Measurements from ENCODE around the gene ZFP69. TPM values are rescaled to one million over a fixed set of nuclear protein-coding genes. Genes with fewer than 3 reads are reported as not detected.

ZFP69 gene
- polyA plus RNA-seq, 3 donors, result 2.1 to 3.8 (median 2.5) TPM

DNA sequence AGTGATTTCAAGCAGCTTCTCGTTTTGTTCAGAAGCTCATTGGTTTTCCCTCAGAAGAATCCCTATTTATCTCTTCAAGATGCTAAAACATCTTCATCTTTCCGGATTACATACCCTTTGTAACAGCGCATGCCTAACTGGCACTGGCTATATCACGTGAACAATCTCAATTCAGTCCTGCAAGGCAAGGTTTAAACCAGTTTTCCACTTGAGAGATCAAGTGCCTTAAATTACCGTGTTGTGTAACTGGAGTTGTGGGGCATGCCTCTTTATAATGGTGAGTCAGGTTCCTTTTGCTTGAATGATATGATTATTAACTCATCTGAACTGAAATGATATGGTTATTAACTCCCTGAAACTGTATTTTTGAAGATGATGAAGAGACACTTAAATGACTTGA lies 37.8 kb upstream of the ZFP69 start:
- Mint-ChIP-seq H3K4me1 (peaks cover 3% of the 10 kb centered on the region), H3K36me3 (peaks cover 6 to 15% of the 10 kb centered on the region in 2 donors), H3K27ac (no peak overlapping the region), H3K9me3 (peaks cover 2 to 20% (median 9%) of the 10 kb centered on the region in 7 donors), H3K4me3 (no peak overlapping the region), H3K27me3 (ENCODE audit: low read depth in 3 of 3) (no peaks in the 10 kb centered on the region)
- peaks cover 4 to 7% of the 10 kb centered on the region in 2 donors for H3K9me3 ChIP-seq (replicated peaks in 1 of 2; ENCODE audit: control insufficient read depth in 1 of 2, insufficient read depth in 1 of 2, low read length in 2 of 2)
- H3K4me2 ChIP-seq (replicated peaks; ENCODE audit: extremely low read depth, low read length, poor library complexity, severe bottlenecking), result no peak overlapping the region
- 95% methylated on average over 4 of the region's 5 CpGs for WGBS (ENCODE audit: insufficient coverage)
- H3K79me2 ChIP-seq (ENCODE audit: insufficient read depth, low read length), result no peaks in the 10 kb centered on the region
- H3K4me1 ChIP-seq (ENCODE audit: control insufficient read depth in 1 of 2, insufficient read depth in 2 of 2, low read length in 2 of 2), result peaks cover 0 to 3% of the 10 kb centered on the region in 2 donors
- H3K9ac ChIP-seq (ENCODE audit: insufficient read depth, low read length, poor library complexity, severe bottlenecking), result no peak overlapping the region
- no peaks in the 10 kb centered on the region for H4K20me1 ChIP-seq (ENCODE audit: insufficient read depth, low read length)
- intact Hi-C loops (cut with micrococcal nuclease), result loop anchor here in 1 of 2 donors (10.0 kb wide), 1 partner anchor 294 kb away; no protein-coding TSS in a partner anchor
- TF ChIP-seq, protein P1, sequence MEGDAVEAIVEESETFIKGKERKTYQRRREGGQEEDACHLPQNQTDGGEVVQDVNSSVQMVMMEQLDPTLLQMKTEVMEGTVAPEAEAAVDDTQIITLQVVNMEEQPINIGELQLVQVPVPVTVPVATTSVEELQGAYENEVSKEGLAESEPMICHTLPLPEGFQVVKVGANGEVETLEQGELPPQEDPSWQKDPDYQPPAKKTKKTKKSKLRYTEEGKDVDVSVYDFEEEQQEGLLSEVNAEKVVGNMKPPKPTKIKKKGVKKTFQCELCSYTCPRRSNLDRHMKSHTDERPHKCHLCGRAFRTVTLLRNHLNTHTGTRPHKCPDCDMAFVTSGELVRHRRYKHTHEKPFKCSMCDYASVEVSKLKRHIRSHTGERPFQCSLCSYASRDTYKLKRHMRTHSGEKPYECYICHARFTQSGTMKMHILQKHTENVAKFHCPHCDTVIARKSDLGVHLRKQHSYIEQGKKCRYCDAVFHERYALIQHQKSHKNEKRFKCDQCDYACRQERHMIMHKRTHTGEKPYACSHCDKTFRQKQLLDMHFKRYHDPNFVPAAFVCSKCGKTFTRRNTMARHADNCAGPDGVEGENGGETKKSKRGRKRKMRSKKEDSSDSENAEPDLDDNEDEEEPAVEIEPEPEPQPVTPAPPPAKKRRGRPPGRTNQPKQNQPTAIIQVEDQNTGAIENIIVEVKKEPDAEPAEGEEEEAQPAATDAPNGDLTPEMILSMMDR (IDR thresholded peaks at IDR 0.05), result no peak
- H3K4me3 ChIP-seq (replicated peaks in 1 of 3; ENCODE audit: low read depth in 2 of 3, low read length in 3 of 3), result no peak overlapping the region
- no peak overlapping the region for H2AFZ ChIP-seq (ENCODE audit: insufficient read depth, low read depth, low read length, poor library complexity, severe bottlenecking)
- DNase-seq, result no peak
- no peak overlapping the region for H3K27ac ChIP-seq (ENCODE audit: low read depth in 1 of 2, low read length in 2 of 2)
- H3K27me3 ChIP-seq (ENCODE audit: control insufficient read depth in 2 of 2, insufficient read depth in 2 of 2, low read length in 2 of 2), result no peaks in the 10 kb centered on the region
- no peaks in the 10 kb centered on the region for H3K36me3 ChIP-seq (replicated peaks in 1 of 2; ENCODE audit: control insufficient read depth in 1 of 2, insufficient read depth in 2 of 2, low read length in 2 of 2)

- H3K9me3 Mint-ChIP-seq, result peaks cover 27 to 65% (median 60%) of the 10 kb centered on the region in 7 donors
- intact Hi-C loops (cut with micrococcal nuclease), result loop anchor here in 1 of 2 donors (10.0 kb wide), 1 partner anchor 65 kb away; no protein-coding TSS in a partner anchor
- peak within 1 kb of the TSS in 6 of 7 donors; percentile 3 to 73 (median 44) for H3K27ac Mint-ChIP-seq
- WGBS (ENCODE audit: insufficient coverage), result under 1% methylated on average over 58 of the region's 64 CpGs
- H3K79me2 ChIP-seq (ENCODE audit: insufficient read depth, low read length), result no peaks in the 10 kb centered on the region
- peak within 1 kb of the TSS; percentile 92 for H3K4me2 ChIP-seq (replicated peaks; ENCODE audit: extremely low read depth, low read length, poor library complexity, severe bottlenecking)
- H4K20me1 ChIP-seq (ENCODE audit: insufficient read depth, low read length), result no peaks in the 10 kb centered on the region
- peak within 1 kb of the TSS; percentile 88 for H2AFZ ChIP-seq (ENCODE audit: insufficient read depth, low read depth, low read length, poor library complexity, severe bottlenecking)
- TF ChIP-seq, protein P1 (IDR thresholded peaks at IDR 0.05), result no peak
- H3K36me3 Mint-ChIP-seq, result peaks cover 10 to 29% of the 10 kb centered on the region in 2 donors
- peak within 1 kb of the TSS; percentile 59 to 84 (median 64) for H3K4me3 ChIP-seq (replicated peaks in 1 of 3; ENCODE audit: low read depth in 2 of 3, low read length in 3 of 3)
- peaks cover 0 to 10% of the 10 kb centered on the region in 2 donors for H3K36me3 ChIP-seq (replicated peaks in 1 of 2; ENCODE audit: control insufficient read depth in 1 of 2, insufficient read depth in 2 of 2, low read length in 2 of 2)
- H3K27me3 ChIP-seq (ENCODE audit: control insufficient read depth in 2 of 2, insufficient read depth in 2 of 2, low read length in 2 of 2), result no peaks in the 10 kb centered on the region
- peak; percentile 73 to 82 (median 80) for DNase-seq
- H3K4me3 Mint-ChIP-seq, result peak within 1 kb of the TSS; percentile 88 to 92
- peaks cover 41 to 45% of the 10 kb centered on the region in 2 donors for H3K9me3 ChIP-seq (replicated peaks in 1 of 2; ENCODE audit: control insufficient read depth in 1 of 2, insufficient read depth in 1 of 2, low read length in 2 of 2)
- peaks cover 20% of the 10 kb centered on the region for H3K4me1 Mint-ChIP-seq
- H3K27ac ChIP-seq (ENCODE audit: low read depth in 1 of 2, low read length in 2 of 2), result peak within 1 kb of the TSS; percentile 25 to 53
- H3K4me1 ChIP-seq (ENCODE audit: control insufficient read depth in 1 of 2, insufficient read depth in 2 of 2, low read length in 2 of 2), result peaks cover 15 to 20% of the 10 kb centered on the region in 2 donors
- H3K9ac ChIP-seq (ENCODE audit: insufficient read depth, low read length, poor library complexity, severe bottlenecking), result peak within 1 kb of the TSS; percentile 45
- H3K27me3 Mint-ChIP-seq (ENCODE audit: low read depth in 3 of 3), result peaks cover 0 to 1% (median 0%) of the 10 kb centered on the region in 3 donors
Measured at GRCh38 chr1:40449684-40450494, 27.2 kb upstream of the ZFP69 start, which contains the start of gene ZFP69B. Gene ZFP69B, plus strand, starts transcription at chr1:40450476. Its CDS starts 486 bp downstream, at chr1:40450962.
